Sigmoid colon (tissue), 4 donors: ENCODE results near the gene MYOF.

Source experiments
- POLR2A ChIP-seq, 2 donors: fragments of 450-650 bp; IDR thresholded peaks; one replicate each; pipeline ENCODE4 v1.6.1; 2016; ENCODE audit warnings: antibody characterized with exemption in 2 of 2, mild to moderate bottlenecking in 2 of 2, moderate library complexity in 2 of 2
- POLR2AphosphoS5 ChIP-seq, 4 donors: sonication (generic); formaldehyde crosslinking; IDR thresholded peaks; one replicate each; pipeline ENCODE4 v1.6.1; 2017; ENCODE audit warnings: antibody characterized with exemption in 4 of 4

DNA sequence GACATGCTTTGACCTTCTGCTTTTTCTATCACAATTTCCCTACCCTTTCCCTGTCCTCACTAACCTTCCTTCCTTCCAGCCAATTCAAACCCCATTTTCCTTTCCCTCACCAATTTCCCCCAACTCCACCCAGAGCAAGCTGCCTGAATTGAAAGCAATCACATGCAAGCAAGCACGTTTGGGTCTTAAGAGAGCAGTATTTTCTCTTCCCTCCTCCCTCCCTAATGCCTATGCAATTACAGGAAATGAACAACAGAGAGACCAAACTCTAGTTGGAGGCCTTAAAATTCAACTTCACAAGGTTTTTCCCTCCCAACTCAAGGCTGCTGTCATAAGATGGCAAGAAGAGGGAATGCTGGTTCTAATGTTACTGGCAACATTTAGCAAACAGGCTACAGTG is 117.2 kb downstream of the MYOF start:
- no peak for TF ChIP-seq POLR2A (IDR thresholded peaks at IDR 0.05)
- TF ChIP-seq POLR2AphosphoS5 (IDR thresholded peaks at IDR 0.05) = no peak
